DMS79 (cell line): ENCODE data around the gene PDXP.

ENCODE experiments used
- DNase-seq: peaks from one replicate; lab custom pipeline; 2025; lab: John Stamatoyannopoulos, UW

The PDXP gene

DNA sequence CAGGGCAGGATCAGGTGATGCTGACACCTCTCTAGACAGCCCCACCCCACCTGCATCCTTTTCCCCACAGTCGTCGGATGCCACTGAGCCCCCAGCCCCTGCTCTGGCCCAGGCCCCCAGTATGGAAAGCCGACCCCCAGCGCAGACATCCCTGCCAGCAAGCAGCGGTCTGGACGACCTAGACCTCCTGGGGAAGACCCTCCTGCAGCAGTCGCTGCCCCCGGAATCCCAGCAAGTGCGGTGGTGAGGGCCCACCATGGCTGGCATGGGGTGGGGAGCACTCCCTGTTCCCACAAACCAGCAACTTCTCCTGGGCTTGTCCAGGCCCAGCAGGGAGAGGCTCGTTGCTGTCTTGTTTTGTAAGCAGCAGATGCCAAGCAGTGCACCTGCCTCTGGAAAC lies 28.6 kb upstream of the PDXP start:
- DNase-seq = no peak

DNA sequence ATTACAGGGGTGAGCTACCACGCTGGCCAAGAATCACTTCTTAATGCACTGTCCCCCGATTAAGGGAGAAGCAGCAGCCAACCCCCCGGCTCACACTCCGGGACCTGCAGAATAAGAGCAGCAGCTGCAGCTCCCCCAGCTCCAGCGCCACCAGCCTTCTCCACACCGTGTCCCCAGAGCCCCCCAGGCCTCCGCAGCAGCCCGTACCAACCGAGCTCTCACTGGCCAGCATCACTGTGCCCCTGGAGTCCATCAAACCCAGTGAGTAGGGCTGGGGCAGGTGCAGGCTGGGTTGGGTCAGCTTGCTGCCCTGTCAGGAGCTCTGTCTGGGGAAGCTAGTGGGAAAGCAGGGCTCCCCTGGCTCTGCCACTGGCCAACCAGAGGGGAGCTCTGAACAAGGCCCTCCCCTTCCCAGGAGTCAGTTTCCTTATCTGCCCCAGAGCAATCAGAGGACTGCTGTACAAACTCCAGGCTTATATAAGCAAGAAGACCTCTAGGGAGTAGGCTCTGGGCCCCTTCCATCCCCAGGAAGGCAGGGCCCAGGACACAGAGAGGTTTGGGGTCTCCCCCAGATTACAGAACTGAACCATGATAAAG lies 27.6 kb upstream of the PDXP start:
- DNase-seq = no peak

DNA sequence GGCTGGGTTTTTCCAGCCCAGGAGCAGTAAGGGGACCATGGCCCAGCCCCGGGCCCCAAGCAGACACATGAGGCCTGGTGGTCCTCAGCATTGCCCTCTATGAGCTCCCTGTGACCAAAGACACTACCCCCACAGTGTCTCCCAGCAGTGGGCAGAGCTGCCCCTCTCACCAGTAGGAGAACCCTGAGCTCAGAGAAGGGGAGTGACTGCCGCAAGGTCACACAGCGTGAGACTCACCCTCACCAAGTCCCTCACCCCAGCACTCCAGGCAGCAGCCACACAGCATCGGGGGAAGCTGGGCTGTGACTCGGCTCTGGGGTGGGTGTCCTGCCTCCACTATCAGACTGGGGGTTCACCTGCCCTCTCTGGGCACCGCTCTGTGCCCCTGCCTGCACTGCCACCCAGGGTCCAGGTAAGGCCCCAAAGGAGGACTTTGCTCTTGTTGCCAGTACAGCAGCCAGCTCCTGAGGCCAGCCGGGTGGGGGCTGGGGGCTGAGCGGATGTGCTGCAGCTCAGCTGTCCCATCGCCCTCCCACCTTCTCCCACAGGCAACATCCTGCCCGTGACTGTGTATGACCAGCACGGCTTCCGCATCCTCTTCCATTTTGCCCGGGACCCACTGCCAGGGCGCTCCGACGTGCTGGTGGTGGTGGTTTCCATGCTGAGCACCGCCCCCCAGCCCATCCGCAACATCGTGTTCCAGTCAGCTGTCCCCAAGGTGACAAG lies 26.9 kb upstream of the PDXP start:
- no peak for DNase-seq

- DNase-seq = no peak
These were observed 26.1 kb upstream of the PDXP start for GRCh38 chr22:37632174-37633088.

GRCh38 chr22:37633089-37633624 lies 25.4 kb upstream of the PDXP start:
- DNase-seq = no peak

- DNase-seq = no peak
These were observed 24.7 kb upstream of the PDXP start for GRCh38 chr22:37633625-37634416.

- no peak for DNase-seq
These were observed 24.1 kb upstream of the PDXP start for GRCh38 chr22:37634417-37634924.

- DNase-seq = no peak
These were observed 23.4 kb upstream of the PDXP start for GRCh38 chr22:37635157-37635556.

DNA sequence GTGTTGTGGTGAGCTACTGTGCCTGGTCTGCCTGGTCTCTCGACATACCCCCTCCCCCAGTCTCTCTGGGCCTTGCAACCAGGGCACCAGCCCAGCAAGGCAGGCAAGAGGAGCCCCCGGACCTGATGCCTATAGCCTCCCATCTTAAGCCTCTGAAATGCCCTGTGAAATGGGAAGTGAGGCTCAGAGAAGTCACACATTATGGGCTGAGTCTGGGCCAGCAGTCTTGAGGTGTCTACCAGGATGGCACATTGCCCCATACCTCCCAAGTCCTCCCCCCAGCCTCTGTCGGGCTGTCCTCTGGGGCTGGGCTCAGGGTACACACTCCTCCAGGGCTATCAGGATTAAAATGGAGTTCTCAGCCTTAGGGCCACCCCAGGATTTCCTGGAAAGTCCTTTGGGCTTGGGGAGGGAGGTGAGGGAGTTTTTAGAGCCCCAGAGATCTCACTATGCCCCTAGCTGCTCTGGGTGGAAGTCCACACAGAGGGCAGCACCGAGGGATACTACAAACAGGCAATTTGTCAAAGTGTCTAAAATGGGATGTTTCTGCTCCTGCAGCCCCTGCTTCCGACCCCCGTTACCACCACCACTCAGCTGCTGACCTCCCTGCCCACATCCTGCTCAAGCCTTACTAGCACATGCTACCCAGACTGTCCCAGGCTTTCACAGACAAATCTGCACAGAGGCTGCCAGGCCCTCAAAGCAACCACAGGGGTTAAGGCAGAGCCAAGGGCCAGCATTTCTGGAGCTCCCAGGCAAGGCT lies 22.2 kb upstream of the PDXP start:
- no peak for DNase-seq

DNA sequence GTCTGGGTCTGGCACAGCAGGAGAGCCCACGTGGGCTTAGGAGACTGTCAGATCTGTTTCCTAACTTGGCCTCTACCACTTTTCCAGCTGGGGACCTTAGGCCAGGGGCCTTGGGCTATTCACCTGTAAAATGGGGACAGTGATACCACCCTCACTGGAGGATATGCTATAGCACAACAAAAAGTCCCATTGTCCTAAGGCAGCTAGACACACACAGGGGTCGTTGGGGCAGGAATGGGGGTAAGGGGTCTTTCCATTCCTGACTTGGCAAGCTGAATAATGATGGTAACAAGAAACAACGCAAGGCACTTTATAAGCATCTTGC lies 21.6 kb upstream of the PDXP start:
- DNase-seq = no peak

DNA sequence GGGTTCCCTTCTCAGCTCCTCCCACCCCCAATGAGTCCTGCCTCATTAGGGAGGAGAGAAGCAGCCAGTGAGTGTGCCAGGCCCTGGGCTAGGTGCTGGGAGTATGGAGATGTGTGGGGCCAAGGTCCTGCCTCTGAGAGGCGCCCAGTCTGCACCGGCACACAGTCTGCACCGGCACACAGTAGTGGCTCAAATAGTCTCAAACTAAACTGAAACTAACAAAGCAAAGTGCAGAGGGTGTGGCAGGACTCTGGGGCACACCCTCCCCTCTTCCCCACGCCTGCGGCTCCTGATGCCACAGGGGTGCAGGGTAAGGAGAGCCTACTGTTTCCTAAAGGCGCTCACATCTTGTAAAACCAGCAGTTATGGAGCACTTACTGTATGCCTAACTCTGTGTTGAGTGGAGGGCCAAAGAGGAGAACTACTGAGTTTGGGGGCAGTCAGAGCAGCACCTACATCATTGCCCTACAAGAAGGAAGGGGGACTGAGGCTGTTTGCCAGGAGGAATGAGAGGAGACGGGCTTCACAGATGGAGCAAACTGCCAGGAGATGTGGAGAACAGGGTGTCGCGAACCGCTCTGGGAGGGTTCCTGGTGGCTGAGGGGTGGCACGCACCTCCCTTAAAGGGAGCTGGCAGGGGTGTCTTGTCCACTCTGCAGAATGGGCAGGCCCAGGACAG lies 20.0 kb upstream of the PDXP start:
- DNase-seq = no peak

- DNase-seq = no peak
These were observed 19.3 kb upstream of the PDXP start, which contains the start of gene SH3BP1 for GRCh38 chr22:37639070-37639760. Gene SH3BP1 (plus strand): TSS chr22:37639669. CDS start chr22:37639788, 119 bp downstream.

DNA sequence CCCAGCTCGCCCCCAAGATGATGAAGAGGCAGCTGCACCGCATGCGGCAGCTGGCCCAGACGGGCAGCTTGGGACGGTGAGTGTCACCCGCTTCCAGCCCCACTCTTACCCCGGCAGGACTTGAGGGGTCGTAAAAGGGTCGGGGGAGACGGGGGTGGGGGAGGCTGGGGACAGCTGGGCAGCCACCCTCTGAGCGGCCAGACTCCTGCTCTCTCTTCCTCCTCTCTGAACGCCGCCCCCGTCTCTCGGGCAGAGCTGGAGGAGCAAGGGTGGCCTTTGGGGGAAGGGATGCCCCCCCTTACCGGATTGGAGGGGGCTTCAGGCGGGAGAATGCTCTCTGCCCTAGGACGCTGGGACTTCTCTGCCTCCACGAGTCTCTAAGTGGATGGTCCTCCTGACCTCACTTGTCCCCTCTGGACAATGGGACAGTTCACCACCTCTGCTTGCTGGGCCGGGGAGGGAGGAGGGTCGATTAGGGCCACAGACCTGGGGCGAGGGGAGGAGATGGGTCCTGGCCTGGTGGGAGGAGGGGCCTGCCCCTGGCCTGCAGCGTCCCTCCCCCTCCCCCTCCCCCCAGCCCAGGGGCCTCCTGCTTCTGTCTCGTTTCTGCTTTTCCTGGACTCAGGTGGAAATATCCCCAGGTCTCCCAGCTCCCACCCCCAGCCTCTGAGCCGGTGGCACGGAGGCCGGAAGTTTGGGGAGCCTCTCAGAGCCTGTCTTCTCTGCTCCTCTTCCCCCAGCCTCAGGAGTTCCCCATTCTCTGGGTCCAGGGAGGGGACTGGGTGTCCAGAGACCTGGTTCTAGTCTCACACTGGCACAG lies 18.5 kb upstream of the PDXP start:
- no peak for DNase-seq

- no peak for DNase-seq
These were observed 17.6 kb upstream of the PDXP start for GRCh38 chr22:37640591-37641560.

DNA sequence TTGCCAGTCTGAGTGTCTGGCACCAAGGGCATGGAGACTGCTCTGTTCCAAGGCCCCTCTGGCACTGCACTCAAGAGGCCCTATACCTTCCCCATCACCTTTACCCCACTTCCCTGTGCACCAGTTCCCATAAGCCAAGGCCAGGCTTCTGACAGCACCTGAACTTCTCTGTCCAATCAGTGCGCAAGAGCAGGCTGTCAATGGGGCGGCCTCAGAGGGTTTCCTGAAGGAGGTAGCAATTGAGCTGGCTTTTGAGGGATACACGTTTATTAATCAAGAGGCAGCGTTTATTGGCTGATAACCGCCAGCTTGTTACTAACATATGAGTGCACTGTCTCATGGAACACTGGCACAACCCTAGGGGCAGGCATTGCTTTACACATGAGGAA lies 17.0 kb upstream of the PDXP start:
- DNase-seq = no peak

DNA sequence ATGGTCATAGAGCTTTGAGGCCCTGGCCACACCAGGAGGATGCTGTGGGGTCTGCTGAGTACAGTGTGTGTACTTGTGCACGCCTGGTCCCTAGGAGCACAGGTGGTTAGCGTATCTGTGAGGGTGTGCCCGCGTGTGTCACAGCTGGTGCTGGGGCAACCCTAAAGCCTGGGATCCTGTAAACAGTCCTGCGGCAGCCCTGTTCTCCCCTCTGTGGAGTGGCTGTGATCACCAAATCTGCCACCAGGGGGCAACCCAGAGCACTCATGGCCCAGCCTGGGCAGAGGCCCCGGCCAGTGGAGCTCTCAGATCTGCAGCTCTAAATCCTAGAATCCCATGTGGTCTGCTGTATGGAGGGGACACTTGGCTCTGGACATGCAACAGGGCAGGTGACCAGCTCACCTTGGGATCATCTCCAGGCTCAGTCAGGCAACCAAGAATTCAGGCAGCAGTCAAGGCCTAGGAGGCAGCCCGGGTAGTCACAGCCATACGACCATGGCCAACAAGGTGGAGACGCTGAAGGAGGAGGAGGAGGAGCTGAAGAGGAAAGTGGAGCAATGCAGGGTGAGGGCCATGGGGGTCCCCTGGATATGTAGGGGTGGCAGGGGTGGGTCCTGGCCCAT lies 15.2 kb upstream of the PDXP start:
- DNase-seq = no peak

- DNase-seq = no peak
These were observed 11.2 kb upstream of the PDXP start for GRCh38 chr22:37647317-37647716.
